Fibroblast of lung (primary cell): ENCODE measurements around the gene CDKAL1. TPM values are rescaled to one million over a fixed set of nuclear protein-coding genes. Genes with fewer than 3 reads are reported as not detected.

Source experiments
- DNase-seq, 2 donors: peaks; one replicate each; pipeline versions ENCODE4 v3.0.0 to v3.0.0-alpha.2; 2010; ENCODE audit warnings: low read depth in 2 of 2
- H2AFZ ChIP-seq: 2 replicates; pipeline ENCODE4 v1.5.1; 2012; ENCODE audit warnings: low read length, control low read depth, inconsistent platforms
- H3K27ac ChIP-seq: 2 replicates; pipeline ENCODE4 v1.5.1; 2011; ENCODE audit warnings: low read length, control low read depth; ENCODE audit not compliant: insufficient read depth
- H3K27me3 ChIP-seq: 2 replicates; pipeline ENCODE4 v1.5.1; 2011; ENCODE audit warnings: mild to moderate bottlenecking, low read length; ENCODE audit not compliant: control insufficient read depth, insufficient read depth
- H3K36me3 ChIP-seq: 2 replicates; pipeline ENCODE4 v1.5.1; 2011; ENCODE audit warnings: low read length; ENCODE audit not compliant: control insufficient read depth, insufficient read depth
- H3K4me1 ChIP-seq: 2 replicates; pipeline ENCODE4 v1.5.1; 2011; ENCODE audit warnings: low read length; ENCODE audit not compliant: control insufficient read depth, insufficient read depth; ENCODE audit errors: extremely low read depth
- H3K4me2 ChIP-seq: 2 replicates; pipeline ENCODE4 v1.5.1; 2011; ENCODE audit warnings: low read length, control low read depth; ENCODE audit not compliant: insufficient read depth; ENCODE audit errors: extremely low read depth
- H3K4me3 ChIP-seq, 4 experiments: fragments of 200-600 bp in 1 of 4; sonication (generic) in 1 of 4; replicated peaks in 1 of 4; 2 replicates each; pipeline ENCODE4 v1.5.1; 2011 to 2016; ENCODE audit warnings: low read length in 4 of 4, low read depth in 3 of 4, mild to moderate bottlenecking in 3 of 4, control low read depth in 2 of 4, inconsistent platforms in 1 of 4, mixed read lengths in 1 of 4; ENCODE audit not compliant: insufficient read depth in 1 of 4; ENCODE audit errors: control extremely low read depth in 1 of 4
- H3K79me2 ChIP-seq: 2 replicates; pipeline ENCODE4 v1.5.1; 2012; ENCODE audit warnings: mild to moderate bottlenecking, low read length, inconsistent platforms; ENCODE audit not compliant: control insufficient read depth, insufficient read depth
- H3K9ac ChIP-seq: 2 replicates; pipeline ENCODE4 v1.5.1; 2011; ENCODE audit warnings: mild to moderate bottlenecking, low read length, control low read depth; ENCODE audit not compliant: insufficient read depth
- H3K9me3 ChIP-seq: 2 replicates; pipeline ENCODE4 v1.5.1; 2012; ENCODE audit warnings: low read depth, low read length; ENCODE audit not compliant: control insufficient read depth, insufficient read depth
- H4K20me1 ChIP-seq: 2 replicates; pipeline ENCODE4 v1.5.1; 2011; ENCODE audit warnings: low read length; ENCODE audit not compliant: control insufficient read depth, insufficient read depth; ENCODE audit errors: extremely low read depth
- CTCF ChIP-seq, 2 donors: IDR thresholded peaks in 1 of 2; conservative IDR thresholded peaks in 1 of 2; 1 replicate in 1 of 2; 2 replicates in 1 of 2; pipeline ENCODE4 v1.5.1; 2011 to 2012; ENCODE audit warnings: low read length in 2 of 2, control low read depth in 1 of 2, inconsistent platforms in 1 of 2, low read depth in 1 of 2, mild to moderate bottlenecking in 1 of 2
- EZH2 ChIP-seq: IDR thresholded peaks from 2 replicates; pipeline ENCODE4 v1.5.1; 2012; ENCODE audit warnings: low read length, control low read depth, mild to moderate bottlenecking; ENCODE audit errors: missing control alignments
- polyA plus RNA-seq, 2 donors: library from polyadenylated mRNA; depleted of rRNA in 1 of 2; stranded (reverse) in 1 of 2; unstranded in 1 of 2; fragments of >200 nt; gene quantifications; 2 replicates each; pipeline ENCODE4 v1.2.1, GENCODE V29; 2011 to 2012; ENCODE audit warnings: missing spikeins in 1 of 2
- total RNA-seq: library from RNA; depleted of rRNA; stranded (reverse); fragments of >200 nt; gene quantifications from 2 replicates; pipeline ENCODE4 v1.2.1, GENCODE V29; 2014

Gene CDKAL1
- total and polyA plus RNA-seq, 2 donors (not counting 1 experiment from before 2014, with no cell fraction given): 7.4 to 15.0 TPM

GRCh38 chr6:20737912-20738311, 203.7 kb downstream of the CDKAL1 start:
- no peak for TF ChIP-seq EZH2
- no peak for TF ChIP-seq CTCF (conservative IDR thresholded peaks at IDR 0.05 in 1 of 2, IDR thresholded peaks at IDR 0.05 in 1 of 2; ENCODE audit: low read depth in 1 of 2, low read length in 2 of 2)

GRCh38 chr6:20740088-20740487, 205.8 kb downstream of the CDKAL1 start:
- Histone ChIP-seq H2AFZ (no peak overlapping the region), H3K4me2 (no peak overlapping the region), H3K27ac (no peak overlapping the region), H3K36me3 (no peaks in the 10 kb centered on the region), H3K79me2 (no peaks in the 10 kb centered on the region), H3K27me3 (no peaks in the 10 kb centered on the region), H3K9me3 (no peaks in the 10 kb centered on the region), H3K4me3 (no peak overlapping the region), H4K20me1 (no peaks in the 10 kb centered on the region), H3K4me1 (no peaks in the 10 kb centered on the region), H3K9ac (no peak overlapping the region)
- TF ChIP-seq CTCF (conservative IDR thresholded peaks at IDR 0.05 in 1 of 2, IDR thresholded peaks at IDR 0.05 in 1 of 2; ENCODE audit: low read depth in 1 of 2, low read length in 2 of 2): no peak
- no peak for TF ChIP-seq EZH2
- DNase-seq: no peak

More at GRCh38 chr6:20737912-20738311, 203.7 kb downstream of the CDKAL1 start:
- H3K4me2 ChIP-seq: no peak overlapping the region
- H2AFZ ChIP-seq: no peak overlapping the region
- no peak for DNase-seq
- no peaks in the 10 kb centered on the region for H3K79me2 ChIP-seq
- H4K20me1 ChIP-seq: no peaks in the 10 kb centered on the region
- no peaks in the 10 kb centered on the region for H3K4me1 ChIP-seq
- H3K27ac ChIP-seq: no peak overlapping the region
- no peaks in the 10 kb centered on the region for H3K27me3 ChIP-seq
- no peak overlapping the region for H3K9ac ChIP-seq
- no peaks in the 10 kb centered on the region for H3K9me3 ChIP-seq
- H3K4me3 ChIP-seq: no peak overlapping the region
- H3K36me3 ChIP-seq: no peaks in the 10 kb centered on the region

DNA sequence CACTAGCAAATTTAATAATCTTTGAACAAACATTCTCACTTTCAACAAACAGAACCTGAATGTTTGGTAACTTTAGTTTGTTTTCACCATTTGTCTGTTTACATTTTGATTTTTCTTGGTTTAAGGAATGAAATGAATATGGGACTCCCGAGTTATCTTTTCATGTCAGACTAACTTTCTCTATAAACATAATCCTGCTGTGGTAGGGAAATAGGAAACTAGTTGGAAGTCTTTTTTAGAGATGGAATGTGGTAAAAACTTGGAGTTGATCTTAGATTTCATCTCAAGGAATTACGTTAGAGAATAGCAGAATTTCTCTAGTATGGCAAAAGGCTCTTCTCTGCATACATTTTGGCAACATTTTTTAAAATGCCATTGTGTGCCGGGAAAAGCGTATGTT, 206.5 kb downstream of the CDKAL1 start:
- no peak overlapping the region for H3K4me3 ChIP-seq
- TF ChIP-seq CTCF (conservative IDR thresholded peaks at IDR 0.05 in 1 of 2, IDR thresholded peaks at IDR 0.05 in 1 of 2; ENCODE audit: low read depth in 1 of 2, low read length in 2 of 2): no peak
- no peak for TF ChIP-seq EZH2
- H3K27me3 ChIP-seq: no peaks in the 10 kb centered on the region

More for the DNA sequence above, 206.5 kb downstream of the CDKAL1 start:
- H2AFZ ChIP-seq: no peak overlapping the region
- H3K79me2 ChIP-seq: no peaks in the 10 kb centered on the region
- H4K20me1 ChIP-seq: no peaks in the 10 kb centered on the region
- no peaks in the 10 kb centered on the region for H3K4me1 ChIP-seq
- no peaks in the 10 kb centered on the region for H3K36me3 ChIP-seq
- H3K27ac ChIP-seq: no peak overlapping the region
- no peak overlapping the region for H3K4me2 ChIP-seq
- no peak for DNase-seq
- H3K9me3 ChIP-seq: no peaks in the 10 kb centered on the region
- H3K9ac ChIP-seq: no peak overlapping the region
